CD14-positive monocyte (primary cell): ENCODE results near the gene PCDH19. TPM values are rescaled to one million over a fixed set of nuclear protein-coding genes. Genes with fewer than 3 reads are reported as not detected.

Experiments used
- DNase-seq, 3 donors: peaks; one replicate each; pipeline ENCODE4 v3.0.0-alpha.2; 2011 to 2022
- H2AFZ ChIP-seq: 2 replicates; pipeline ENCODE4 v1.6.0; 2012; ENCODE audit warnings: mild to moderate bottlenecking, low read depth, low read length, inconsistent platforms; ENCODE audit not compliant: insufficient read depth, poor library complexity, severe bottlenecking
- H3K27ac ChIP-seq, 2 donors: 1 replicate in 1 of 2; 2 replicates in 1 of 2; pipeline ENCODE4 v1.5.1; 2012 to 2013; ENCODE audit warnings: low read length in 2 of 2, control low read depth in 1 of 2, inconsistent platforms in 1 of 2, low read depth in 1 of 2, mild to moderate bottlenecking in 1 of 2
- H3K27me3 ChIP-seq, 2 donors: one replicate each; pipeline versions ENCODE4 v1.6.0 to v1.6.1; 2011 to 2013; ENCODE audit warnings: low read length in 2 of 2; ENCODE audit not compliant: control insufficient read depth in 2 of 2, insufficient read depth in 2 of 2
- H3K36me3 ChIP-seq, 2 donors: replicated peaks in 1 of 2; 1 replicate in 1 of 2; 2 replicates in 1 of 2; pipeline versions ENCODE4 v1.5.1 to v1.6.1; 2012 to 2013; ENCODE audit warnings: low read length in 2 of 2, control low read depth in 1 of 2, inconsistent platforms in 1 of 2, mild to moderate bottlenecking in 1 of 2; ENCODE audit not compliant: insufficient read depth in 2 of 2, control insufficient read depth in 1 of 2
- H3K4me1 ChIP-seq, 2 donors: 1 replicate in 1 of 2; 2 replicates in 1 of 2; pipeline versions ENCODE4 v1.5.1 to v1.6.1; 2012 to 2013; ENCODE audit warnings: low read length in 2 of 2, control low read depth in 1 of 2, inconsistent platforms in 1 of 2, mild to moderate bottlenecking in 1 of 2, moderate library complexity in 1 of 2; ENCODE audit not compliant: insufficient read depth in 2 of 2, control insufficient read depth in 1 of 2
- H3K4me2 ChIP-seq: replicated peaks from 2 replicates; pipeline ENCODE3; 2012; ENCODE audit warnings: low read length, moderate library complexity, mild to moderate bottlenecking; ENCODE audit not compliant: poor library complexity, severe bottlenecking; ENCODE audit errors: extremely low read depth
- H3K4me3 ChIP-seq, 3 experiments: fragments of 200-600 bp in 1 of 3; sonication (generic) in 1 of 3; replicated peaks in 1 of 3; 1 replicate in 2 of 3; 2 replicates in 1 of 3; pipeline ENCODE4 v1.5.1; 2011 to 2013; ENCODE audit warnings: low read length in 3 of 3, mild to moderate bottlenecking in 3 of 3, control low read depth in 2 of 3, low read depth in 2 of 3, inconsistent platforms in 1 of 3, moderate library complexity in 1 of 3
- H3K79me2 ChIP-seq: 2 replicates; pipeline ENCODE4 v1.6.0; 2012; ENCODE audit warnings: mild to moderate bottlenecking, control low read depth, inconsistent platforms, low read length, moderate library complexity; ENCODE audit not compliant: insufficient read depth
- H3K9ac ChIP-seq: 2 replicates; pipeline ENCODE4 v1.6.0; 2017; ENCODE audit warnings: low read length, mild to moderate bottlenecking; ENCODE audit not compliant: insufficient read depth, poor library complexity, severe bottlenecking
- H3K9me3 ChIP-seq, 2 donors: replicated peaks in 1 of 2; 1 replicate in 1 of 2; 2 replicates in 1 of 2; pipeline versions ENCODE4 v1.5.1 to v1.6.1; 2012 to 2013; ENCODE audit warnings: low read length in 2 of 2, control low read depth in 1 of 2; ENCODE audit not compliant: control insufficient read depth in 1 of 2, insufficient read depth in 1 of 2
- H4K20me1 ChIP-seq: 2 replicates; pipeline ENCODE4 v1.6.0; 2012; ENCODE audit warnings: mild to moderate bottlenecking, low read length, control low read depth, moderate library complexity; ENCODE audit not compliant: insufficient read depth
- H3K27ac Mint-ChIP-seq, 7 donors: one replicate each; pipeline ENCODE4 v1.8.0; 2020; ENCODE audit warnings: mild to moderate bottlenecking in 7 of 7, mixed read lengths in 7 of 7, moderate library complexity in 6 of 7, inconsistent platforms in 2 of 7
- H3K27me3 Mint-ChIP-seq, 3 donors: one replicate each; pipeline ENCODE4 v1.8.0; 2021 to 2022; ENCODE audit warnings: low read depth in 3 of 3, mild to moderate bottlenecking in 3 of 3, mixed read lengths in 3 of 3, moderate library complexity in 3 of 3, inconsistent platforms in 1 of 3
- H3K36me3 Mint-ChIP-seq, 2 donors: one replicate each; pipeline ENCODE4 v1.8.0; 2020; ENCODE audit warnings: mixed read lengths in 2 of 2, inconsistent platforms in 1 of 2, mild to moderate bottlenecking in 1 of 2
- H3K4me1 Mint-ChIP-seq: one replicate; pipeline ENCODE4 v1.8.0; 2020; ENCODE audit warnings: mild to moderate bottlenecking, mixed read lengths
- H3K4me3 Mint-ChIP-seq, 2 donors: one replicate each; pipeline ENCODE4 v1.8.0; 2020; ENCODE audit warnings: mild to moderate bottlenecking in 2 of 2, mixed read lengths in 2 of 2, moderate library complexity in 1 of 2
- H3K9me3 Mint-ChIP-seq, 7 donors: one replicate each; pipeline ENCODE4 v1.8.0; 2020 to 2022; ENCODE audit warnings: mixed read lengths in 7 of 7, mild to moderate bottlenecking in 6 of 7, moderate library complexity in 6 of 7, inconsistent platforms in 2 of 7
- CTCF ChIP-seq: fragments of 200-600 bp; IDR thresholded peaks from one replicate; pipeline ENCODE4 v1.8.0; 2022; ENCODE audit warnings: antibody characterized with exemption, mild to moderate bottlenecking
- WGBS: methylation state at CpG from one replicate; pipeline ENCODE4 v1.1.5; 2013; ENCODE audit warnings: missing lambda C conversion rate; ENCODE audit not compliant: insufficient coverage; 5-methylcytosine and 5-hydroxymethylcytosine counted together
- intact Hi-C, 2 donors: fragments of 100-400 bp; cut with micrococcal nuclease; formaldehyde crosslinking; loops; one replicate each; pipeline versions ENCODE4 v1.15.0 to v1.15.1; 2023
- polyA plus RNA-seq, 3 donors: library from polyadenylated mRNA; depleted of rRNA in 1 of 3; unstranded in 2 of 3; stranded (reverse) in 1 of 3; fragments of 300-500 nt in 2 of 3; fragments of >200 nt in 1 of 3; fragmentation: Illumina TruSeq in 2 of 3; gene quantifications; 1 replicate in 2 of 3; 2 replicates in 1 of 3; pipeline ENCODE4 v1.2.3, GENCODE V29; 2012 to 2021

Gene PCDH19
- polyA plus RNA-seq, 3 donors, result not detected

DNA sequence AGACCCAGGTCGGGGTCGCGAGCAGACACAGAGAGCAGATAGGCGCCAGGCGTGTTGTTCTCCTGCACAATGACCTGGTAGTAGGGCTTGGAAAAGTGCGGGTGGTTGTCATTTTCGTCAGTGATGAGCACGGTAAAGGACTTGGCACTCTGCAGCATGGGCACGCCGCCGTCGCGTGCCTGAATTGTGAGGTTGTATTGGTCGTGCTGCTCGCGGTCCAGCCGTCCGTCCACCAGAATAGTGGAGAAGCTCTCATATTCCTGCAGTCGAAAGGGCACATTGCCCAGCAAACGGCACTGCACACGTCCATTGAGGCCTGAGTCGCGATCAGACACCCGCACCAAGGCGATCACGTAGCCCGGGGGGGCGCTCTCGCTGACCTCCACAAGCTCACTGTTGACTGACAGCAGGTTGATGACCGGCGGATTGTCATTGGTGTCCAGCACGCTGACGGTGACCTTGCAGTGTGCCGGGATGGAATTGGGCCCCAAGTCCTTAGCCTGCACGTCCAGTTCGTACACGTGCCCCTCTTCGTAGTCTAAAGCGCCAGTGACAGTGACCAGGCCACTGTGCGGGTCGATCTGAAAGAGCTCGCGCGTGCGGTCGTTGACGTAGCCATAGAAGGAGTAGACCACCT, 2.8 kb downstream of the PCDH19 start:
- TF ChIP-seq CTCF, result no peak
- Mint-ChIP-seq H3K36me3 (no peaks in the 10 kb centered on the region), H3K9me3 (peaks cover 3 to 45% (median 26%) of the 10 kb centered on the region in 7 donors), H3K4me3 (peak overlapping the region in 1 of 2 donors; percentile 78), H3K27me3 (peaks cover 69 to 82% (median 69%) of the 10 kb centered on the region in 3 donors), H3K27ac (no peak overlapping the region), H3K4me1 (peaks cover 3% of the 10 kb centered on the region)
- no peak for DNase-seq
- Histone ChIP-seq H3K79me2 (no peaks in the 10 kb centered on the region), H4K20me1 (no peaks in the 10 kb centered on the region), H2AFZ (no peak overlapping the region), H3K4me2 (no peak overlapping the region), H3K4me3 (no peak overlapping the region), H3K36me3 (no peaks in the 10 kb centered on the region), H3K27me3 (peaks cover 21 to 77% of the 10 kb centered on the region in 2 donors), H3K9me3 (peaks cover 10 to 28% of the 10 kb centered on the region in 2 donors), H3K9ac (no peak overlapping the region), H3K27ac (no peak overlapping the region), H3K4me1 (no peaks in the 10 kb centered on the region)
- 19% methylated on average over 44 of the region's 47 CpGs for WGBS
- intact Hi-C loops, result no loop called here

DNA sequence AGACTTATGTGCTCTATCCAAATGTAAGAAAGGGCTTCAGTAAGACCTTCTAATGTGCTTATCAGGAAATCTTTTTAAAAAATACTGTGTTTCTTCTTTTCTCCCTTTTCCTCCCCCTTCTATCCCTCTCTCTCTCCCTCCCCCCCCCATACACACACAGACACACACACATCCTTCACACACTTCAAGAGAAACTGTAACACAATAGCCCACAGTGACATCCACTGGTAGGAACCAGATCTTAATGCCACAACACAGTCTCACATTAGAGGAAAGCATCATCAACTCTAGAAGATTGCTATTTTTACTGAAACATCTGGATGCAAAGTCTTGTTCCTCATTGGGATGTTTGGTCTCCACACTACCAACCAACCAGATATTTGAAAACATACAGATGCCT, 4.6 kb downstream of the PCDH19 start:
- peaks cover 3% of the 10 kb centered on the region for H3K4me1 Mint-ChIP-seq
- peaks cover 3 to 35% (median 26%) of the 10 kb centered on the region in 7 donors for H3K9me3 Mint-ChIP-seq
- H3K4me3 ChIP-seq, result no peak overlapping the region
- no peaks in the 10 kb centered on the region for H3K79me2 ChIP-seq
- H3K27me3 ChIP-seq, result peaks cover 12 to 62% of the 10 kb centered on the region in 2 donors
- intact Hi-C loops, result no loop called here
- no peak overlapping the region for H3K4me2 ChIP-seq
- no peak overlapping the region for H3K27ac ChIP-seq
- H3K36me3 Mint-ChIP-seq, result no peaks in the 10 kb centered on the region
- H3K27me3 Mint-ChIP-seq, result peaks cover 53 to 67% (median 58%) of the 10 kb centered on the region in 3 donors
- H3K4me3 Mint-ChIP-seq, result peak overlapping the region in 1 of 2 donors; percentile 58
- no peak overlapping the region for H3K27ac Mint-ChIP-seq
- H3K4me1 ChIP-seq, result no peaks in the 10 kb centered on the region
- peaks cover 10 to 28% of the 10 kb centered on the region in 2 donors for H3K9me3 ChIP-seq
- no peak for TF ChIP-seq CTCF
- DNase-seq, result no peak
- H2AFZ ChIP-seq, result no peak overlapping the region
- H4K20me1 ChIP-seq, result no peaks in the 10 kb centered on the region
- H3K9ac ChIP-seq, result no peak overlapping the region
- H3K36me3 ChIP-seq, result no peaks in the 10 kb centered on the region
